ENCODE measurements around the gene TSPEAR. TPM values are rescaled to one million over a fixed set of nuclear protein-coding genes. Genes with fewer than 3 reads are reported as not detected.
"Not testable (repeated sequence)": the region's sequence is repeated elsewhere in the genome, so short reads cannot be mapped to it uniquely, and the experiment has no call there.

Gene TSPEAR
- total RNA-seq, 2 donors from 2014 or later: 0.85 TPM; not detected in 1

GRCh38 chr21:44506279-44507255, 204.8 kb downstream of the TSPEAR start:
- intact Hi-C loops (cut with DNase I): loop anchor here (10.0 kb wide), 1 partner anchor 428 kb away; no protein-coding TSS in a partner anchor

DNA sequence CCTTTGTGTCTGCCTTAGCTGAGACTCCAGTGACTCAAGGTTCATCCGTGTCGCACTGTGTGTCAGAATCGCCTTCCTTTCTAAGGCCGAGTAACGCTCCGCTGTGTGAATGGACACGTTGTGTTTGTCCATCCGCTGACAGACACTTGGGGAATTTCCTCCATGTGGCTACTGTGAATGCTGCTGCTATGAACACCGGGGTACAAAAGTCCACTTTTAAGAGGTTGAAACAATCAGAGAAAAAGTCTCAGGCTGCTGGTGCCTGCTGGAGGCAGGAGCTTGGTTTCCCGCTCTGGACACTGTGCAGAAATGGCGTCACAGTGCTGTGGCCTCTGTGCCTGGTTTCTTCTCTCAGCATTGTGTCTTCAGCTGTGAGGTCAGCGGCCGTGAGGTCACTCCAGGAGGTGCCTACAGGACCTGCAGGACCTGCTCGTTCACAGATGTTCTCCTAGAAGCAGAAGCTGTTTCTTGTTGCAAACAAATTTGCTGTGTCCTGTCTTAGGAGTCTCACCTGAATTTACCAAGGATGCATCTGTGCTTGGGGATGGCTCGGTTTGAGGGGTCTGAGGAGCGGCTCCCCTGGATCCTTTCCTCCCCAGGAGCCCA, 205.6 kb downstream of the TSPEAR start:
- no peak overlapping the region for H3K27ac ChIP-seq
- no peaks in the 10 kb centered on the region for H3K36me3 ChIP-seq
- intact Hi-C loops (cut with DNase I): loop anchor here (10.0 kb wide), 1 partner anchor 429 kb away; no protein-coding TSS in a partner anchor
- no peaks in the 10 kb centered on the region for H3K9me3 ChIP-seq
- no peaks in the 10 kb centered on the region for H3K4me1 ChIP-seq (replicated peaks)
- TF ChIP-seq, protein P1, sequence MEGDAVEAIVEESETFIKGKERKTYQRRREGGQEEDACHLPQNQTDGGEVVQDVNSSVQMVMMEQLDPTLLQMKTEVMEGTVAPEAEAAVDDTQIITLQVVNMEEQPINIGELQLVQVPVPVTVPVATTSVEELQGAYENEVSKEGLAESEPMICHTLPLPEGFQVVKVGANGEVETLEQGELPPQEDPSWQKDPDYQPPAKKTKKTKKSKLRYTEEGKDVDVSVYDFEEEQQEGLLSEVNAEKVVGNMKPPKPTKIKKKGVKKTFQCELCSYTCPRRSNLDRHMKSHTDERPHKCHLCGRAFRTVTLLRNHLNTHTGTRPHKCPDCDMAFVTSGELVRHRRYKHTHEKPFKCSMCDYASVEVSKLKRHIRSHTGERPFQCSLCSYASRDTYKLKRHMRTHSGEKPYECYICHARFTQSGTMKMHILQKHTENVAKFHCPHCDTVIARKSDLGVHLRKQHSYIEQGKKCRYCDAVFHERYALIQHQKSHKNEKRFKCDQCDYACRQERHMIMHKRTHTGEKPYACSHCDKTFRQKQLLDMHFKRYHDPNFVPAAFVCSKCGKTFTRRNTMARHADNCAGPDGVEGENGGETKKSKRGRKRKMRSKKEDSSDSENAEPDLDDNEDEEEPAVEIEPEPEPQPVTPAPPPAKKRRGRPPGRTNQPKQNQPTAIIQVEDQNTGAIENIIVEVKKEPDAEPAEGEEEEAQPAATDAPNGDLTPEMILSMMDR (IDR thresholded peaks at IDR 0.05): no peak
- no peak for TF ChIP-seq POLR2A (IDR thresholded peaks at IDR 0.05)
- TF ChIP-seq POLR2AphosphoS5 (IDR thresholded peaks at IDR 0.05): no peak
- peaks cover 4% of the 10 kb centered on the region for H3K27me3 ChIP-seq (replicated peaks; ENCODE audit: insufficient read depth)
- H3K4me3 ChIP-seq: no peak overlapping the region
- DNase-seq (ENCODE audit: low spot score): no peak
- 78% methylated on average over 16 of the region's 16 CpGs for WGBS

More at GRCh38 chr21:44506279-44507255, 204.8 kb downstream of the TSPEAR start:
- no peaks in the 10 kb centered on the region for H3K36me3 ChIP-seq
- no peaks in the 10 kb centered on the region for H3K4me1 ChIP-seq (replicated peaks)
- no peak overlapping the region for H3K27ac ChIP-seq
- no peak for DNase-seq (ENCODE audit: low spot score)
- no peak overlapping the region for H3K4me3 ChIP-seq
- H3K9me3 ChIP-seq: no peaks in the 10 kb centered on the region
- TF ChIP-seq POLR2A (IDR thresholded peaks at IDR 0.05): no peak
- TF ChIP-seq, protein P1 (IDR thresholded peaks at IDR 0.05): no peak
- TF ChIP-seq POLR2AphosphoS5 (IDR thresholded peaks at IDR 0.05): no peak
- WGBS: 84% methylated on average over 43 of the region's 44 CpGs
- peaks cover 4% of the 10 kb centered on the region for H3K27me3 ChIP-seq (replicated peaks; ENCODE audit: insufficient read depth)

GRCh38 chr21:44503901-44504399, 207.4 kb downstream of the TSPEAR start:
- intact Hi-C loops (cut with DNase I): loop anchor here (10.0 kb wide), 1 partner anchor 431 kb away; no protein-coding TSS in a partner anchor
- no peak overlapping the region for H3K4me3 ChIP-seq
- TF ChIP-seq, protein P1 (IDR thresholded peaks at IDR 0.05): no peak
- TF ChIP-seq POLR2AphosphoS5 (IDR thresholded peaks at IDR 0.05) (no peak), POLR2A (IDR thresholded peaks at IDR 0.05) (no peak)
- WGBS: 84% methylated on average over 20 of the region's 20 CpGs
- H3K9me3 ChIP-seq: no peaks in the 10 kb centered on the region
- no peak overlapping the region for H3K27ac ChIP-seq
- no peak for DNase-seq (ENCODE audit: low spot score)
- no peaks in the 10 kb centered on the region for H3K4me1 ChIP-seq (replicated peaks)
- H3K27me3 ChIP-seq (replicated peaks; ENCODE audit: insufficient read depth): peaks cover 6% of the 10 kb centered on the region
- H3K36me3 ChIP-seq: no peaks in the 10 kb centered on the region

DNA sequence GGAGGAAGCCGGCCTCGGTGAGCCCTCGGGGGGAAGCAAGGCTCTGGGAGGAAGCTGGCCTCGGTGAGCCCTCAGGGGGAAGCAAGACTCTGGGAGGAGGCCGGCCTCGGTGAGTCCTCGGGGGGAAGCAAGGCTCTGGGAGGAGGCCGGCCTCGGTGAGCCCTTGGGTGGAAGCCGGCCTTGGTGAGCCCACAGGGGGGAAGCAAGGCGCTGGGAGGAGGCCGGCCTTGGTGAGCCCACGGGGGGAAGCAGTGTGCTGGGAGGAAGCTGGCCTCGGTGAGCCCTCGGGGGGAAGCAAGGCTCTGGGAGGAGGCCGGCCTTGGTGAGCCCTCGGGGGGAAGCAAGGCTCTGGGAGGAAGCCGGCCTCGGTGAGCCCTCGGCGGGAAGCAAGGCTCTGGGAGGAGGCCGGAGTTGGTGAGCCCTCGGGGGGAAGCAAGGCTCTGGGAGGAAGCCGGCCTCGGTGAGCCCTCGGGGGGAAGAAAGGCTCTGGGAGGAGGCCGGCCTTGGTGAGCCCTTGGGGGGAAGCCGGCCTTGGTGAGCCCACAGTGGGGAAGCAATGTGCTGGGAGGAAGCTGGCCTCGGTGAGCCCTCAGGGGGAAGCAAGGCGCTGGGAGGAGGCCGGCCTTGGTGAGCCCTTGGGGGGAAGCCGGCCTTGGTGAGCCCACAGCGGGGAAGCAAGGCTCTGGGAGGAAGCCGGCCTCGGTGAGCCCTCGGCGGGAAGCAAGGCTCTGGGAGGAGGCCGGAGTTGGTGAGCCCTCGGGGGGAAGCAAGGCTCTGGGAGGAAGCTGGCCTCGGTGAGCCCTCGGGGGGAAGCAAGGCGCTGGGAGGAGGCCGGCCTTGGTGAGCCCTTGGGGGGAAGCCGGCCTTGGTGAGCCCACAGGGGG, 208.1 kb downstream of the TSPEAR start:
- H3K27ac ChIP-seq; H3K9me3 ChIP-seq; H3K27me3 ChIP-seq (replicated peaks; ENCODE audit: insufficient read depth); H3K4me1 ChIP-seq (replicated peaks); H3K4me3 ChIP-seq; H3K36me3 ChIP-seq; DNase-seq (ENCODE audit: low spot score): not testable (repeated sequence)
- 86% methylated on average over 44 of the region's 44 CpGs for WGBS
- intact Hi-C loops (cut with DNase I): loop anchor here (10.0 kb wide), 1 partner anchor 432 kb away; no protein-coding TSS in a partner anchor

Data from prostate gland (tissue), 2 donors.